GM23248 (cell line): ENCODE measurements around the gene PCDHGA6. TPM values are rescaled to one million over a fixed set of nuclear protein-coding genes. Genes with fewer than 3 reads are reported as not detected.
A peak's percentile ranks its signal among the peaks of the same experiment; 100 is the strongest.

Experiments used
- DNase-seq: peaks from one replicate; pipeline ENCODE4 v3.0.0-alpha.2; 2015
- H2AFZ ChIP-seq: fragments of 200-600 bp; sonication (generic); 2 replicates; pipeline ENCODE4 v1.6.1; 2016; ENCODE audit warnings: antibody characterized with exemption
- H3F3A ChIP-seq: fragments of 200-600 bp; sonication (generic); 2 replicates; pipeline ENCODE4 v1.6.1; 2016; ENCODE audit warnings: mild to moderate bottlenecking, antibody characterized with exemption, mixed run types; ENCODE audit not compliant: insufficient read depth
- H3K27ac ChIP-seq: fragments of 200-600 bp; sonication (generic); 2 replicates; pipeline ENCODE4 v1.5.1; 2016; ENCODE audit warnings: mild to moderate bottlenecking
- H3K27me3 ChIP-seq: fragments of 200-600 bp; sonication (generic); replicated peaks from 2 replicates; pipeline ENCODE4 v1.6.1; 2016; ENCODE audit warnings: mild to moderate bottlenecking; ENCODE audit not compliant: insufficient read depth
- H3K36me3 ChIP-seq: fragments of 200-600 bp; sonication (generic); 2 replicates; pipeline ENCODE4 v1.6.1; 2016; ENCODE audit warnings: low read depth, mild to moderate bottlenecking
- H3K4me1 ChIP-seq: fragments of 200-600 bp; sonication (generic); 2 replicates; pipeline ENCODE4 v1.6.1; 2016; ENCODE audit warnings: mild to moderate bottlenecking; ENCODE audit not compliant: insufficient read depth
- H3K4me2 ChIP-seq: fragments of 200-600 bp; sonication (generic); one replicate; pipeline ENCODE4 v1.6.1; 2016; ENCODE audit warnings: mild to moderate bottlenecking; ENCODE audit not compliant: unreplicated experiment
- H3K4me3 ChIP-seq: fragments of 200-600 bp; sonication (generic); 2 replicates; pipeline ENCODE4 v1.5.1; 2016; ENCODE audit warnings: mild to moderate bottlenecking
- H3K79me2 ChIP-seq: fragments of 200-600 bp; sonication (generic); 2 replicates; pipeline ENCODE4 v1.6.1; 2016; ENCODE audit warnings: mild to moderate bottlenecking; ENCODE audit not compliant: insufficient read depth
- H3K9ac ChIP-seq: fragments of 200-600 bp; sonication (generic); 2 replicates; pipeline ENCODE4 v1.6.1; 2016; ENCODE audit warnings: mild to moderate bottlenecking
- H3K9me2 ChIP-seq: fragments of 200-600 bp; sonication (generic); 2 replicates; pipeline ENCODE4 v1.6.1; 2016; ENCODE audit warnings: mixed run types, mild to moderate bottlenecking, moderate library complexity; ENCODE audit not compliant: insufficient read depth
- H3K9me3 ChIP-seq: fragments of 200-600 bp; sonication (generic); one replicate; pipeline ENCODE4 v1.6.1; 2017; ENCODE audit warnings: low read depth
- H4K20me1 ChIP-seq: fragments of 200-600 bp; sonication (generic); 2 replicates; pipeline ENCODE4 v1.6.0; 2016; ENCODE audit not compliant: insufficient read depth
- EZH2 ChIP-seq: fragments of 200-600 bp; sonication (generic); IDR thresholded peaks from 2 replicates; pipeline ENCODE4 v1.6.1; 2018; ENCODE audit warnings: antibody characterized with exemption, mild to moderate bottlenecking; ENCODE audit not compliant: insufficient read depth, poor library complexity, severe bottlenecking
- EZH2phosphoT487 ChIP-seq: fragments of 200-600 bp; sonication (generic); IDR thresholded peaks from 2 replicates; pipeline ENCODE4 v1.6.1; 2018; ENCODE audit warnings: antibody characterized with exemption, moderate library complexity, mild to moderate bottlenecking, low read depth; ENCODE audit not compliant: insufficient read depth
- WGBS, 2 experiments: methylation state at CpG; one replicate each; pipeline ENCODE4 v1.1.6; 2015 to 2017; ENCODE audit warnings: low lambda C conversion rate in 2 of 2, low coverage in 1 of 2; ENCODE audit errors: missing lambda C conversion rate in 2 of 2; 5-methylcytosine and 5-hydroxymethylcytosine counted together
- in situ Hi-C: fragments of 300-500 bp; cut with MboI; formaldehyde crosslinking; loops from 2 replicates; pipeline ENCODE4 v1.15.0; 2020
- polyA plus RNA-seq: library from polyadenylated mRNA; unstranded; fragments of >200 nt; fragmentation: Nextera tagmentation; extraction: Ambion mirVana; gene quantifications from 2 replicates; pipeline ENCODE4 v1.2.1, GENCODE V29; 2016
- total RNA-seq: library from RNA; depleted of rRNA; stranded (reverse); fragments of >200 nt; shearing (Covaris generic); gene quantifications from 2 replicates; pipeline ENCODE4 v1.2.3, GENCODE V29; 2014; rRNA removed

Gene PCDHGA6
- total and polyA plus RNA-seq, 2 experiments from 2014 or later, result 2.6 to 5.4 TPM

DNA sequence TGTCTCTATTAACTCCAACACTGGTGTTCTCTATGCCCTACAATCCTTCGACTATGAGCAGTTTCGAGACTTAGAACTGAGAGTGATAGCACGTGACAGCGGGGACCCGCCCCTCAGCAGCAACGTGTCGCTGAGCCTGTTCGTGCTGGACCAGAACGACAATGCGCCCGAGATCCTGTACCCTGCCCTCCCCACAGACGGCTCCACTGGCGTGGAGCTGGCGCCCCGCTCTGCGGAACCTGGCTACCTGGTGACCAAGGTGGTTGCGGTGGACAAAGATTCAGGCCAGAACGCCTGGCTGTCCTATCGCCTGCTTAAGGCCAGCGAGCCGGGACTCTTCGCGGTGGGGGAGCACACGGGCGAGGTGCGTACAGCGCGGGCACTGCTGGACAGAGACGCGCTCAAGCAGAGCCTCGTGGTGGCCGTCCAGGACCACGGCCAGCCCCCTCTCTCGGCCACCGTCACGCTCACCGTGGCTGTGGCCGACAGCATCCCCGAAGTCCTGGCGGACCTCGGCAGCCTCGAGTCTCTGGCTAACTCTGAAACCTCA is 49.1 kb downstream of the PCDHGA6 start:
- WGBS, 2 experiments, result 44% methylated on average over 25 to 41 of the region's 42 CpGs

DNA sequence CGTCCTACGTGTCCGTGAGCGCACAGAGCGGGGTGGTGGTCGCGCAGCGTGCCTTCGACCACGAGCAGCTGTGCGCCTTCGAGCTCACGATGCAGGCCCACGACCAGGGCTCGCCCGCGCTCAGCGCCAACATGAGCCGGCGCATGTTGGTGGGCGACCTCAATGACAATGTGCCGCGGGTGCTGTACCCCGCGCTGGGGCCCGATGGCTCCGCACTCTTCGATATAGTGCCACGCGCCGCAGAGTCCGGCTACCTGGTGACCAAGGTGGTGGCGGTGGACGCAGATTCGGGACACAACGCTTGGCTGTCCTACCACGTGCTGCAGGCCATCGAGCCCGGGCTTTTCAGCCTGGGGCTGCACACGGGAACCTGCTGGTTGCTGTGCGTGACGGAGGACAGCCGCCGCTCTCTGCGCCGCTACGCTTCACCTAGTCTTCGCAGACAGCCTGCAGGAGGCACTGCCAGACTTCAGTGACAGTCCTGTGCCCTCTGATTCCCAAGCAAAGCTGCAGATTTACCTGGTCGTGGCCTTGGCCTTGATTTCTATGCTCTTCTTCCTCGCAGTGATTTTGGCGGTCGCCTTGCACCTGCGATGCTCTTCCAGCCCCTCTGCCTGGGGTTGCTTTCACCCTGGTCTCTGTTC is 54.2 kb downstream of the PCDHGA6 start:
- no peaks in the 10 kb centered on the region for H3F3A ChIP-seq
- H3K9me2 ChIP-seq, result no peaks in the 10 kb centered on the region
- 65 to 71% methylated on average over 52 to 53 of the region's 53 CpGs for WGBS, 2 experiments
- TF ChIP-seq EZH2phosphoT487, result no peak
- no peak for TF ChIP-seq EZH2
- peaks cover 3% of the 10 kb centered on the region; the same call in 1 of the 2 replicates for H3K36me3 ChIP-seq
- H4K20me1 ChIP-seq, result no peaks in the 10 kb centered on the region
- no peaks in the 10 kb centered on the region for H3K9me3 ChIP-seq
- no peak overlapping the region for H3K4me2 ChIP-seq
- no peak overlapping the region for H2AFZ ChIP-seq
- H3K79me2 ChIP-seq, result peaks cover 54% of the 10 kb centered on the region
- H3K9ac ChIP-seq, result no peak overlapping the region
- in situ Hi-C loops, result no loop called here
- no peak overlapping the region for H3K4me3 ChIP-seq
- no peaks in the 10 kb centered on the region for H3K27me3 ChIP-seq
- DNase-seq, result no peak
- H3K27ac ChIP-seq, result no peak overlapping the region
- peaks cover 6% of the 10 kb centered on the region; the same call in 1 of the 2 replicates for H3K4me1 ChIP-seq

More for the DNA sequence above, 49.1 kb downstream of the PCDHGA6 start:
- TF ChIP-seq EZH2, result no peak
- Histone ChIP-seq H3K27ac (no peak overlapping the region), H3K36me3 (peaks cover 3% of the 10 kb centered on the region; the same call in 1 of the 2 replicates), H3K9ac (no peak overlapping the region), H3K27me3 (no peaks in the 10 kb centered on the region), H3K9me2 (no peaks in the 10 kb centered on the region), H3K4me1 (peaks cover 15% of the 10 kb centered on the region; the same call in 1 of the 2 replicates), H4K20me1 (no peaks in the 10 kb centered on the region), H3K4me2 (peak overlapping the region; percentile 59), H2AFZ (no peak overlapping the region), H3K9me3 (no peaks in the 10 kb centered on the region), H3K79me2 (peaks cover 59% of the 10 kb centered on the region), H3K4me3 (peak overlapping the region; percentile 80; the same call in 1 of the 2 replicates), H3F3A (peaks cover 27% of the 10 kb centered on the region)
- DNase-seq, result no peak
- in situ Hi-C loops, result no loop called here

Other genes with a start within 250 kb of the PCDHGA6 start
Only the 30 nearest of the 36 such genes appear.
- gene PCDHB9, start 186.7 kb upstream of the PCDHGA6 start, total RNA-seq, result 1.5 and 2.5 TPM in 2 replicates
- gene PCDHB9, start 186.7 kb upstream of the PCDHGA6 start, polyA plus RNA-seq, result 1.3 and 1.9 TPM in 2 replicates
- 1.3 and 2.9 TPM in 2 replicates for gene PCDHB10, start 181.5 kb upstream of the PCDHGA6 start, total RNA-seq
- 0.86 and 1.3 TPM in 2 replicates for gene PCDHB10, start 181.5 kb upstream of the PCDHGA6 start, polyA plus RNA-seq
- gene PCDHB11, start 174.3 kb upstream of the PCDHGA6 start, total RNA-seq, result 0.38 and 1.2 TPM in 2 replicates
- 1.1 TPM in 2 replicates for gene PCDHB11, start 174.3 kb upstream of the PCDHGA6 start, polyA plus RNA-seq
- gene PCDHB12, start 165.2 kb upstream of the PCDHGA6 start, total RNA-seq, result 0.43 and 2.9 TPM in 2 replicates
- gene PCDHB12, start 165.2 kb upstream of the PCDHGA6 start, polyA plus RNA-seq, result 0.48 and 0.53 TPM in 2 replicates
- 2.8 and 3.3 TPM in 2 replicates for gene PCDHB13, start 160.0 kb upstream of the PCDHGA6 start, total RNA-seq
- gene PCDHB13, start 160.0 kb upstream of the PCDHGA6 start, polyA plus RNA-seq, result 1.6 and 2.0 TPM in 2 replicates
- 2.1 and 4.3 TPM in 2 replicates for gene PCDHB14, start 150.5 kb upstream of the PCDHGA6 start, total RNA-seq
- 1.7 and 2.1 TPM in 2 replicates for gene PCDHB14, start 150.5 kb upstream of the PCDHGA6 start, polyA plus RNA-seq
- 2.7 and 2.8 TPM in 2 replicates for gene PCDHB15, start 128.5 kb upstream of the PCDHGA6 start, total RNA-seq
- 1.5 and 1.9 TPM in 2 replicates for gene PCDHB15, start 128.5 kb upstream of the PCDHGA6 start, polyA plus RNA-seq
- not detected in 2 replicates for gene SLC25A2, start 69.8 kb upstream of the PCDHGA6 start, total RNA-seq
- not detected in 2 replicates for gene SLC25A2, start 69.8 kb upstream of the PCDHGA6 start, polyA plus RNA-seq
- 65.0 and 65.9 TPM in 2 replicates for gene TAF7, start 53.1 kb upstream of the PCDHGA6 start, total RNA-seq
- gene TAF7, start 53.1 kb upstream of the PCDHGA6 start, polyA plus RNA-seq, result 104 and 114 TPM in 2 replicates
- 0.38 and 1.8 TPM in 2 replicates for gene PCDHGA1, start 43.4 kb upstream of the PCDHGA6 start, total RNA-seq
- gene PCDHGA1, start 43.4 kb upstream of the PCDHGA6 start, polyA plus RNA-seq, result 0.63 and 0.72 TPM in 2 replicates
- 6.3 and 7.3 TPM in 2 replicates for gene PCDHGA2, start 35.1 kb upstream of the PCDHGA6 start, total RNA-seq
- gene PCDHGA2, start 35.1 kb upstream of the PCDHGA6 start, polyA plus RNA-seq, result 4.3 and 5.3 TPM in 2 replicates
- gene PCDHGA3, start 30.1 kb upstream of the PCDHGA6 start, total RNA-seq, result 7.5 and 7.6 TPM in 2 replicates
- 4.0 and 5.4 TPM in 2 replicates for gene PCDHGA3, start 30.1 kb upstream of the PCDHGA6 start, polyA plus RNA-seq
- gene PCDHGB1, start 23.8 kb upstream of the PCDHGA6 start, total RNA-seq, result 0.25 and 0.86 TPM in 2 replicates
- 0.16 and 0.19 TPM in 2 replicates for gene PCDHGB1, start 23.8 kb upstream of the PCDHGA6 start, polyA plus RNA-seq
- gene PCDHGA4, start 18.9 kb upstream of the PCDHGA6 start, total RNA-seq, result 10.8 and 13.9 TPM in 2 replicates
- 8.1 and 8.6 TPM in 2 replicates for gene PCDHGA4, start 18.9 kb upstream of the PCDHGA6 start, polyA plus RNA-seq
- gene PCDHGB2, start 13.9 kb upstream of the PCDHGA6 start, total RNA-seq, result 2.2 and 2.5 TPM in 2 replicates
- gene PCDHGB2, start 13.9 kb upstream of the PCDHGA6 start, polyA plus RNA-seq, result 0.76 and 0.94 TPM in 2 replicates
- 0.86 and 1.3 TPM in 2 replicates for gene PCDHGA5, start 9.7 kb upstream of the PCDHGA6 start, total RNA-seq
- 0.24 and 0.35 TPM in 2 replicates for gene PCDHGA5, start 9.7 kb upstream of the PCDHGA6 start, polyA plus RNA-seq
- 2.8 and 4.0 TPM in 2 replicates for gene PCDHGB3, start 3.6 kb upstream of the PCDHGA6 start, total RNA-seq
- gene PCDHGB3, start 3.6 kb upstream of the PCDHGA6 start, polyA plus RNA-seq, result 0.95 and 1.2 TPM in 2 replicates
- gene PCDHGA7, start 8.9 kb downstream of the PCDHGA6 start, total RNA-seq, result 0.43 and 1.6 TPM in 2 replicates
- gene PCDHGA7, start 8.9 kb downstream of the PCDHGA6 start, polyA plus RNA-seq, result 0.84 and 1.1 TPM in 2 replicates
- 6.8 and 7.6 TPM in 2 replicates for gene PCDHGB4, start 13.8 kb downstream of the PCDHGA6 start, total RNA-seq
- gene PCDHGB4, start 13.8 kb downstream of the PCDHGA6 start, polyA plus RNA-seq, result 5.0 and 5.6 TPM in 2 replicates
- 0.86 and 1.5 TPM in 2 replicates for gene PCDHGA8, start 18.7 kb downstream of the PCDHGA6 start, total RNA-seq
- 0.25 and 0.69 TPM in 2 replicates for gene PCDHGA8, start 18.7 kb downstream of the PCDHGA6 start, polyA plus RNA-seq
- 13.2 and 14.9 TPM in 2 replicates for gene PCDHGB5, start 24.1 kb downstream of the PCDHGA6 start, total RNA-seq
- 15.0 and 15.7 TPM in 2 replicates for gene PCDHGB5, start 24.1 kb downstream of the PCDHGA6 start, polyA plus RNA-seq
- gene PCDHGA9, start 28.9 kb downstream of the PCDHGA6 start, total RNA-seq, result 2.6 and 2.9 TPM in 2 replicates
- gene PCDHGA9, start 28.9 kb downstream of the PCDHGA6 start, polyA plus RNA-seq, result 0.61 and 0.71 TPM in 2 replicates
- gene PCDHGB6, start 34.1 kb downstream of the PCDHGA6 start, total RNA-seq, result 1.9 and 4.3 TPM in 2 replicates
- gene PCDHGB6, start 34.1 kb downstream of the PCDHGA6 start, polyA plus RNA-seq, result 3.0 and 3.2 TPM in 2 replicates
- 10.4 and 11.1 TPM in 2 replicates for gene PCDHGA10, start 39.1 kb downstream of the PCDHGA6 start, total RNA-seq
- 4.6 and 5.4 TPM in 2 replicates for gene PCDHGA10, start 39.1 kb downstream of the PCDHGA6 start, polyA plus RNA-seq
- 14.2 and 14.8 TPM in 2 replicates for gene PCDHGB7, start 43.8 kb downstream of the PCDHGA6 start, total RNA-seq
- 12.7 and 13.2 TPM in 2 replicates for gene PCDHGB7, start 43.8 kb downstream of the PCDHGA6 start, polyA plus RNA-seq
- gene PCDHGA11, start 47.2 kb downstream of the PCDHGA6 start, total RNA-seq, result 21.7 and 25.3 TPM in 2 replicates
- gene PCDHGA11, start 47.2 kb downstream of the PCDHGA6 start, polyA plus RNA-seq, result 15.3 and 18.1 TPM in 2 replicates
- 8.6 and 10.9 TPM in 2 replicates for gene PCDHGA12, start 56.6 kb downstream of the PCDHGA6 start, total RNA-seq
- gene PCDHGA12, start 56.6 kb downstream of the PCDHGA6 start, polyA plus RNA-seq, result 6.7 and 8.5 TPM in 2 replicates
- 44.6 and 53.1 TPM in 2 replicates for gene PCDHGC3, start 102.1 kb downstream of the PCDHGA6 start, total RNA-seq
- gene PCDHGC3, start 102.1 kb downstream of the PCDHGA6 start, polyA plus RNA-seq, result 74.4 and 77.4 TPM in 2 replicates
- 0.38 and 0.54 TPM in 2 replicates for gene PCDHGC4, start 111.1 kb downstream of the PCDHGA6 start, total RNA-seq
- gene PCDHGC4, start 111.1 kb downstream of the PCDHGA6 start, polyA plus RNA-seq, result 0.11 and 0.16 TPM in 2 replicates
- 2.2 and 3.2 TPM in 2 replicates for gene PCDHGC5, start 115.2 kb downstream of the PCDHGA6 start, total RNA-seq
- 1.8 and 2.5 TPM in 2 replicates for gene PCDHGC5, start 115.2 kb downstream of the PCDHGA6 start, polyA plus RNA-seq